NCI-H82 treated with DMSO at 0.1 percent for 48 hours (cell line): ENCODE data around the gene RAD51B.
A peak's percentile ranks its signal among the peaks of the same experiment; 100 is the strongest.

ENCODE experiments used
- DNase-seq: peaks from one replicate; lab custom pipeline; 2025; ENCODE audit not compliant: unreplicated experiment; lab: John Stamatoyannopoulos, UW

The RAD51B gene

GRCh38 chr14:68634874-68635595 is 815.5 kb downstream of the RAD51B start:
- DNase-seq = peak; percentile 55

- no peak for DNase-seq
Measured at GRCh38 chr14:68636597-68636996, 817.0 kb downstream of the RAD51B start.

- no peak for DNase-seq
Measured at GRCh38 chr14:68637106-68638021, 817.8 kb downstream of the RAD51B start.

GRCh38 chr14:68638141-68638999 is 818.8 kb downstream of the RAD51B start:
- DNase-seq = no peak

GRCh38 chr14:68639000-68639757 is 819.6 kb downstream of the RAD51B start:
- DNase-seq = no peak

GRCh38 chr14:68639758-68640574 is 820.4 kb downstream of the RAD51B start:
- no peak for DNase-seq

GRCh38 chr14:68643673-68644072 is 824.1 kb downstream of the RAD51B start:
- no peak for DNase-seq

- no peak for DNase-seq
Measured at GRCh38 chr14:68644101-68644500, 824.5 kb downstream of the RAD51B start.

GRCh38 chr14:68645371-68645770 is 825.8 kb downstream of the RAD51B start:
- DNase-seq = no peak

- no peak for DNase-seq
Measured at GRCh38 chr14:68649476-68650189, 830.1 kb downstream of the RAD51B start.

GRCh38 chr14:68650404-68650994 is 830.9 kb downstream of the RAD51B start:
- DNase-seq = no peak

GRCh38 chr14:68651075-68651474 is 831.5 kb downstream of the RAD51B start:
- DNase-seq = no peak

- DNase-seq = no peak
Measured at GRCh38 chr14:68651652-68652432, 832.3 kb downstream of the RAD51B start.

GRCh38 chr14:68652433-68652690 is 832.8 kb downstream of the RAD51B start:
- no peak for DNase-seq

- no peak for DNase-seq
Measured at GRCh38 chr14:68653108-68653507, 833.5 kb downstream of the RAD51B start.

GRCh38 chr14:68653804-68654203 is 834.2 kb downstream of the RAD51B start:
- DNase-seq = no peak

GRCh38 chr14:68654471-68654941 is 834.9 kb downstream of the RAD51B start:
- DNase-seq = no peak
